GM12878 (cell line): ENCODE results near the gene TRIOBP. TPM values are rescaled to one million over a fixed set of nuclear protein-coding genes. Genes with fewer than 3 reads are reported as not detected.

Source experiments
- ATAC-seq: fragments of 200-7000 bp; cut with Tn5 transposase; 3 replicates; pipeline ENCODE4 v1.9.1; 2020; ENCODE audit warnings: mild to moderate bottlenecking, moderate library complexity
- BruUV-seq: library from RNA; stranded (reverse); fragments of 400-500 nt; replicated peaks from 2 replicates; lab custom pipeline; 2021; lab: Mats Ljungman, UMichigan
- CTCF ChIA-PET: fragments of 300-600 bp; sonication (Branson Sonifier 250); formaldehyde crosslinking; extraction: SDS; loops from one replicate; lab custom pipeline; 2021; ENCODE audit warnings: inconsistent platforms; lab: Yijun Ruan, JAX
- POLR2A ChIA-PET: fragments of 350-600 bp; formaldehyde crosslinking; extraction: SDS; loops from one replicate; lab custom pipeline; 2021; ENCODE audit warnings: inconsistent platforms; lab: Charles Lee
- RAD21 ChIA-PET: fragments of 300-600 bp; sonication (Branson Sonifier 250); formaldehyde crosslinking; loops from one replicate; lab custom pipeline; 2023; ENCODE audit warnings: antibody characterized with exemption; ENCODE audit not compliant: unreplicated experiment; lab: Charles Lee
- SMC1A ChIA-PET: fragments of 300-600 bp; sonication (Branson Sonifier 250); formaldehyde crosslinking; loops from one replicate; lab custom pipeline; 2023; ENCODE audit not compliant: unreplicated experiment, uncharacterized antibody; lab: Charles Lee
- DNase-seq: peaks from one replicate; pipeline ENCODE4 v3.0.0-alpha.2; 2011; ENCODE audit warnings: low read depth, low spot score
- FAIRE-seq: peaks from 3 replicates; lab custom pipeline; 2011; peaks lifted over from hg19 to GRCh38; lab: Jason Lieb, UNC
- H2AFZ ChIP-seq: 2 replicates; pipeline ENCODE4 v1.6.0; 2011; ENCODE audit warnings: low read depth, low read length, control low read depth; ENCODE audit not compliant: control insufficient read depth
- H3K27ac ChIP-seq: 2 replicates; pipeline ENCODE4 v1.5.1; 2011; ENCODE audit warnings: control low read depth; ENCODE audit not compliant: control insufficient read depth, insufficient read depth
- H3K27me3 ChIP-seq, 2 experiments: replicated peaks in 1 of 2; 2 replicates each; pipeline versions ENCODE4 v1.6.0 to v1.6.1; 2011; ENCODE audit warnings: low read length in 1 of 2; ENCODE audit not compliant: control insufficient read depth in 2 of 2, insufficient read depth in 2 of 2
- H3K36me3 ChIP-seq, 2 experiments: 2 replicates each; pipeline ENCODE4 v1.5.1; 2011; ENCODE audit warnings: low read length in 1 of 2; ENCODE audit not compliant: control insufficient read depth in 2 of 2, insufficient read depth in 2 of 2
- H3K4me1 ChIP-seq: 2 replicates; pipeline ENCODE4 v1.6.1; 2011; ENCODE audit warnings: mild to moderate bottlenecking, low read length, moderate library complexity, mixed read lengths; ENCODE audit not compliant: control insufficient read depth, insufficient read depth
- H3K4me2 ChIP-seq: 2 replicates; pipeline ENCODE4 v1.6.0; 2011; ENCODE audit warnings: control low read depth; ENCODE audit not compliant: control insufficient read depth, insufficient read depth
- H3K4me3 ChIP-seq: fragments of 200-600 bp; sonication (generic); 2 replicates; pipeline ENCODE4 v1.5.1; 2016
- H3K79me2 ChIP-seq: 2 replicates; pipeline ENCODE4 v1.6.0; 2011; ENCODE audit warnings: low read length; ENCODE audit not compliant: control insufficient read depth, insufficient read depth
- H3K9ac ChIP-seq: 2 replicates; pipeline ENCODE4 v1.8.0; 2011; ENCODE audit warnings: low read length, control low read depth, mixed read lengths; ENCODE audit not compliant: control insufficient read depth, insufficient read depth
- H3K9me3 ChIP-seq: replicated peaks from 3 replicates; pipeline ENCODE4 v1.5.1; 2011; ENCODE audit warnings: mild to moderate bottlenecking, low read length; ENCODE audit not compliant: control insufficient read depth, insufficient read depth
- H4K20me1 ChIP-seq: 2 replicates; pipeline ENCODE4 v1.6.0; 2011; ENCODE audit not compliant: control insufficient read depth, insufficient read depth
- CREB1 ChIP-seq: IDR thresholded peaks from 2 replicates; pipeline ENCODE4 v1.6.1; 2012; ENCODE audit warnings: low read depth, mild to moderate bottlenecking, inconsistent platforms
- E2F8 ChIP-seq: fragments of 450-650 bp; IDR thresholded peaks from 2 replicates; pipeline ENCODE4 v1.6.1; 2018; ENCODE audit warnings: mild to moderate bottlenecking, low read depth, moderate library complexity; ENCODE audit not compliant: partially characterized antibody
- ESRRA ChIP-seq: IDR thresholded peaks from 2 replicates; pipeline ENCODE4 v1.6.1; 2012; ENCODE audit warnings: mild to moderate bottlenecking, low read length, improper control_type of control experiment
- JUND ChIP-seq: IDR thresholded peaks from 2 replicates; pipeline ENCODE4 v1.6.1; 2012; ENCODE audit warnings: low read depth, mild to moderate bottlenecking, low read length, improper control_type of control experiment, moderate library complexity
- ZNF24 ChIP-seq: fragments of 450-650 bp; IDR thresholded peaks from 2 replicates; pipeline ENCODE4 v1.6.1; 2017; ENCODE audit warnings: antibody characterized with exemption, mild to moderate bottlenecking
- ZNF384 ChIP-seq: IDR thresholded peaks from 2 replicates; pipeline ENCODE4 v1.6.1; 2012; ENCODE audit warnings: low read depth, mild to moderate bottlenecking, low read length, improper control_type of control experiment, borderline replicate concordance
- ZNF687 ChIP-seq: fragments of 450-650 bp; IDR thresholded peaks from 2 replicates; pipeline ENCODE4 v1.6.1; 2017; ENCODE audit warnings: mild to moderate bottlenecking, moderate library complexity
- WGBS: methylation state at CpG from one replicate; pipeline ENCODE4 v1.1.6; 2016; ENCODE audit warnings: low lambda C conversion rate; ENCODE audit not compliant: insufficient replicate concordance, insufficient coverage; ENCODE audit errors: missing lambda C conversion rate; 5-methylcytosine and 5-hydroxymethylcytosine counted together
- in situ Hi-C: fragments of 300-500 bp; cut with MboI; formaldehyde crosslinking; loops from 9 replicates; pipeline ENCODE4 v1.14.3; 2018; ENCODE audit warnings: mixed read lengths
- intact Hi-C: fragments of 100-400 bp; cut with micrococcal nuclease; formaldehyde crosslinking; loops from one replicate; pipeline ENCODE4 v1.14.2; 2022; ENCODE audit not compliant: unreplicated experiment
- polyA plus RNA-seq, 11 experiments: library from polyadenylated mRNA; depleted of rRNA in 4 of 11; unstranded in 6 of 11; stranded (reverse) in 5 of 11; fragments of >200 nt; fragmentation: Nextera tagmentation in 4 of 11; fragmentation: Illumina TruSeq in 1 of 11; extraction: Ambion mirVana in 4 of 11; extraction: Trizol in 1 of 11; gene quantifications; 1 replicate in 1 of 11; 2 replicates in 10 of 11; pipeline versions ENCODE4 v1.2.1 to v1.2.3, GENCODE V29; 2011 to 2016; ENCODE audit warnings: inconsistent platforms in 2 of 11, missing spikeins in 2 of 11, low read depth in 1 of 11
- total RNA-seq, 4 experiments: library from RNA; depleted of rRNA in 3 of 4; stranded (reverse); fragments of >200 nt in 3 of 4; fragmentation: Illumina TruSeq in 1 of 4; extraction: Trizol in 1 of 4; gene quantifications; 2 replicates each; pipeline versions ENCODE4 v1.2.1 to v1.2.3, GENCODE V29; 2013 to 2021
- TF ChIP-seq, protein P1 (sequence below): IDR thresholded peaks from 2 replicates; pipeline ENCODE4 v1.6.1; 2011; ENCODE audit warnings: low read depth, mild to moderate bottlenecking, low read length, moderate library complexity, borderline replicate concordance; ENCODE audit errors: extremely low read depth

TRIOBP gene
- total and polyA plus RNA-seq, 10 of the 15 experiments (the other 5 are each of a cell fraction or from before 2014, with no cell fraction given) = 0.21 to 23.6 (median 11.9) TPM

DNA sequence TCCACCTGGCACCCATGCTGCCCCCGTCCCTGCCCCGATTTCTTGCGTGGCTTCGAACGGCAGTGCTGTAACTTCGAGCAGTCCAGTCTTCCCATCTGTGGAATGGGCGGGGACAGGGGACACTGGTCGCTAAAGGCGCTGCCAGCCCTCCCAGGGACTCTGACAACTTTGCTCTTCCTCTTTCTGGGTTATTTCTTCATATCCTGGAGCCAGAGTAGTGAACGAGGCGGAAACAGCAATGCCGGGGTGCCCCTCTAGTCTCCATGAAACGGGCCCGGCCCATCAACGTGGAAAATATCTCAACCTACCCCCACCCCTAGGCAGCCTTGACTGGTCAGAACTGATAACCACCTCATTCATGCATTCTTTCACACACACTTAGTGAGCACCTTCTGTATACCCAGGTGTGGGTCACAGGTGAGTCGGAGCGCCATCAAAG lies 42.8 kb downstream of the TRIOBP start:
- BruUV-seq = no TSS peak
- ChIA-PET RAD21 (no interaction called here), CTCF (no interaction called here), SMC1A (no interaction called here), POLR2A (no interaction called here)
- no peak overlapping the region for H3K27ac ChIP-seq
- DNase-seq (no peak), FAIRE-seq (no peak), ATAC-seq (no peak)
- in situ Hi-C loops (no loop called here), intact Hi-C loops (no loop called here)
- no peak overlapping the region for H3K4me2 ChIP-seq
- WGBS = 41% methylated on average over 17 of the region's 17 CpGs
- H3K79me2 ChIP-seq = no peaks in the 10 kb centered on the region
- no peaks in the 10 kb centered on the region for H3K9me3 ChIP-seq
- H3K9ac ChIP-seq = no peak overlapping the region
- H2AFZ ChIP-seq = no peak overlapping the region
- H3K4me1 ChIP-seq = no peaks in the 10 kb centered on the region
- no peaks in the 10 kb centered on the region; a peak in 1 of 4 replicates for H3K36me3 ChIP-seq
- no peak for TF ChIP-seq ESRRA
- H3K27me3 ChIP-seq = no peaks in the 10 kb centered on the region
- H4K20me1 ChIP-seq = no peaks in the 10 kb centered on the region
- H3K4me3 ChIP-seq = no peak overlapping the region

DNA sequence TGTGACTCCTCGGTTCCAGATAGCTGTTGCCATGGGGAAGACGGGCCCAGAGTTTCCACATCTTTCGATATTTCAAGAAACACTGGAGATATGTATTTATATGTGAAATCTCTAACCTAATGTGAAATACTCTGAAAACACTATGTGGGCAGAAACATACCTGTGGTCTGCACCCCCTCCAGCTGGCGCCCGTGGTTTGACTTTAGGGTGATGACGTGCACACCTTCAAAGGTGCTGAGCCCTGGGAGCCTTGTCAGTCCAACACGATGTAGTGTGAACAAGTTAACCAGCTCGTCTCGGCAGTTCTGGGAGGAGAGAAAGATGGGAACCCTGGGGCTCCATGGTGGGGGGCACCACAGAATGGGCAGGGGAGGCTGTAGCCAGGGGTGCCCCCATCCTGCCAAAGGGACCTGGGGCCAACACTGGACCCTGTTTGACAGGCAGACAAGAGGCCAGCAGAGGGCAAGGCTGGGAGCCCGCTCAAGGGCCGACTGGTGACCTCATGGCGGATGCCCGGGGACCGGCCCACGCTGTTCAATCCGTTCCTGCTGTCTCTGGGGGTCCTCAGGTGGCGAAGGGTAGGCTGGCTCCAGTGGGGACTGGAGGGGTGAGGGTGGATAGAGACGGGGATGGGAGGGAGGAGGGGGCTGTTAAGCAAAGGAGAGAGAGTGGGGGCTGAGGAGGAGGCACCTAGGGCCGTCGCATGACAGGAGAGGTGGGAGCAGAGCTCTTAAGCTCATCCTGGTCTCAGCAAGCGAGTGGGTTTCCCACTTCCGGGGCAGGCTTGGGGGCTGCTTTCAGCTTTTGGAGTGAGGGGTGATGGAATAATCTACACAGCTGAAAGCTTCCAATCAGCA lies 43.8 kb downstream of the TRIOBP start:
- no peaks in the 10 kb centered on the region for H3K9me3 ChIP-seq
- H3K9ac ChIP-seq = no peak overlapping the region
- no peak overlapping the region for H2AFZ ChIP-seq
- no peak overlapping the region for H3K4me3 ChIP-seq
- peaks cover 4% of the 10 kb centered on the region for H3K4me1 ChIP-seq
- DNase-seq (no peak), ATAC-seq (no peak), FAIRE-seq (no peak)
- 0 out of 2 replicates have a peak, but pooled peaks cover 2% of the 10 kb centered on the region for H3K79me2 ChIP-seq
- ChIA-PET POLR2A (no interaction called here), RAD21 (no interaction called here), CTCF (no interaction called here), SMC1A (no interaction called here)
- no TSS peak for BruUV-seq
- WGBS = 69% methylated on average over 21 of the region's 22 CpGs
- no peaks in the 10 kb centered on the region; a peak in 1 of 4 replicates for H3K36me3 ChIP-seq
- no peaks in the 10 kb centered on the region for H3K27me3 ChIP-seq
- H3K4me2 ChIP-seq = no peak overlapping the region
- H4K20me1 ChIP-seq = no peaks in the 10 kb centered on the region
- in situ Hi-C loops = no loop called here
- H3K27ac ChIP-seq = no peak overlapping the region
- intact Hi-C loops = no loop called here
- TF ChIP-seq JUND (no peak), E2F8 (no peak), ZNF384 (no peak), CREB1 (no peak), ZNF24 (no peak), ZNF687 (no peak)
- TF ChIP-seq, protein P1, sequence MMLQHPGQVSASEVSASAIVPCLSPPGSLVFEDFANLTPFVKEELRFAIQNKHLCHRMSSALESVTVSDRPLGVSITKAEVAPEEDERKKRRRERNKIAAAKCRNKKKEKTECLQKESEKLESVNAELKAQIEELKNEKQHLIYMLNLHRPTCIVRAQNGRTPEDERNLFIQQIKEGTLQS = no peak
